Measurements from ENCODE around the gene DPEP1. TPM values are rescaled to one million over a fixed set of nuclear protein-coding genes. Genes with fewer than 3 reads are reported as not detected.

Gene DPEP1
- total and polyA plus RNA-seq, 4 donors: 0.99 to 9.8 (median 5.1) TPM

- Histone ChIP-seq H3K27ac (ENCODE audit: low read depth, low read length) (no peak overlapping the region), H3K4me1 (ENCODE audit: control insufficient read depth, insufficient read depth, low read length) (peaks cover 22% of the 10 kb centered on the region), H3K9me3 (ENCODE audit: control insufficient read depth, insufficient read depth, low read length) (no peaks in the 10 kb centered on the region), H3K4me3 (ENCODE audit: low read depth, low read length) (no peak overlapping the region), H3K27me3 (ENCODE audit: control insufficient read depth, insufficient read depth, low read length) (no peaks in the 10 kb centered on the region), H3K36me3 (ENCODE audit: control insufficient read depth, insufficient read depth, low read length) (peaks cover 30% of the 10 kb centered on the region)
- 100% methylated on average over 2 of the region's 14 CpGs for WGBS (ENCODE audit: insufficient coverage)
- DNase-seq (ENCODE audit: low read depth in 4 of 6, low spot score in 6 of 6): no peak
Measured at GRCh38 chr16:89641458-89642119, 28.1 kb downstream of the DPEP1 start.

- Histone ChIP-seq H3K4me3 (ENCODE audit: low read depth, low read length) (no peak overlapping the region), H3K36me3 (ENCODE audit: control insufficient read depth, insufficient read depth, low read length) (peaks cover 40% of the 10 kb centered on the region), H3K4me1 (ENCODE audit: control insufficient read depth, insufficient read depth, low read length) (peaks cover 22% of the 10 kb centered on the region), H3K27ac (ENCODE audit: low read depth, low read length) (no peak overlapping the region), H3K9me3 (ENCODE audit: control insufficient read depth, insufficient read depth, low read length) (no peaks in the 10 kb centered on the region), H3K27me3 (ENCODE audit: control insufficient read depth, insufficient read depth, low read length) (no peaks in the 10 kb centered on the region)
- WGBS (ENCODE audit: insufficient coverage): 86% methylated on average over 9 of the region's 13 CpGs
- DNase-seq (ENCODE audit: low read depth in 4 of 6, low spot score in 6 of 6): no peak
Measured at GRCh38 chr16:89642574-89642973, 29.1 kb downstream of the DPEP1 start.

GRCh38 chr16:89643769-89644300 is 30.4 kb downstream of the DPEP1 start:
- 85% methylated on average over 14 of the region's 14 CpGs for WGBS (ENCODE audit: insufficient coverage)
- H3K9me3 ChIP-seq (ENCODE audit: control insufficient read depth, insufficient read depth, low read length): no peaks in the 10 kb centered on the region
- H3K27ac ChIP-seq (ENCODE audit: low read depth, low read length): no peak overlapping the region
- H3K4me3 ChIP-seq (ENCODE audit: low read depth, low read length): no peak overlapping the region
- DNase-seq (ENCODE audit: low read depth in 4 of 6, low spot score in 6 of 6): no peak
- H3K27me3 ChIP-seq (ENCODE audit: control insufficient read depth, insufficient read depth, low read length): no peaks in the 10 kb centered on the region
- peaks cover 22% of the 10 kb centered on the region for H3K4me1 ChIP-seq (ENCODE audit: control insufficient read depth, insufficient read depth, low read length)
- H3K36me3 ChIP-seq (ENCODE audit: control insufficient read depth, insufficient read depth, low read length): peaks cover 50% of the 10 kb centered on the region

GRCh38 chr16:89645122-89645521 is 31.7 kb downstream of the DPEP1 start:
- WGBS (ENCODE audit: insufficient coverage): 86% methylated on average over 9 of the region's 11 CpGs
- no peaks in the 10 kb centered on the region for H3K9me3 ChIP-seq (ENCODE audit: control insufficient read depth, insufficient read depth, low read length)
- peaks cover 63% of the 10 kb centered on the region for H3K36me3 ChIP-seq (ENCODE audit: control insufficient read depth, insufficient read depth, low read length)
- no peak for DNase-seq (ENCODE audit: low read depth in 4 of 6, low spot score in 6 of 6)
- no peak overlapping the region for H3K4me3 ChIP-seq (ENCODE audit: low read depth, low read length)
- H3K27me3 ChIP-seq (ENCODE audit: control insufficient read depth, insufficient read depth, low read length): no peaks in the 10 kb centered on the region
- no peak overlapping the region for H3K27ac ChIP-seq (ENCODE audit: low read depth, low read length)
- H3K4me1 ChIP-seq (ENCODE audit: control insufficient read depth, insufficient read depth, low read length): peaks cover 18% of the 10 kb centered on the region

- Histone ChIP-seq H3K27ac (ENCODE audit: low read depth, low read length) (no peak overlapping the region), H3K36me3 (ENCODE audit: control insufficient read depth, insufficient read depth, low read length) (peaks cover 73% of the 10 kb centered on the region)
- 98% methylated on average over 21 of the region's 22 CpGs for WGBS (ENCODE audit: insufficient coverage)
Measured at GRCh38 chr16:89646270-89646669, 32.8 kb downstream of the DPEP1 start.

GRCh38 chr16:89646906-89647305 is 33.5 kb downstream of the DPEP1 start:
- peaks cover 79% of the 10 kb centered on the region for H3K36me3 ChIP-seq (ENCODE audit: control insufficient read depth, insufficient read depth, low read length)
- no peak overlapping the region for H3K4me3 ChIP-seq (ENCODE audit: low read depth, low read length)
- DNase-seq (ENCODE audit: low read depth in 4 of 6, low spot score in 6 of 6): no peak
- peaks cover 1% of the 10 kb centered on the region for H3K4me1 ChIP-seq (ENCODE audit: control insufficient read depth, insufficient read depth, low read length)
- 95% methylated on average over 12 of the region's 12 CpGs for WGBS (ENCODE audit: insufficient coverage)
- no peaks in the 10 kb centered on the region for H3K9me3 ChIP-seq (ENCODE audit: control insufficient read depth, insufficient read depth, low read length)
- H3K27me3 ChIP-seq (ENCODE audit: control insufficient read depth, insufficient read depth, low read length): no peaks in the 10 kb centered on the region
- no peak overlapping the region for H3K27ac ChIP-seq (ENCODE audit: low read depth, low read length)

More at GRCh38 chr16:89646270-89646669, 32.8 kb downstream of the DPEP1 start:
- Histone ChIP-seq H3K27me3 (ENCODE audit: control insufficient read depth, insufficient read depth, low read length) (no peaks in the 10 kb centered on the region), H3K4me1 (ENCODE audit: control insufficient read depth, insufficient read depth, low read length) (peaks cover 7% of the 10 kb centered on the region), H3K4me3 (ENCODE audit: low read depth, low read length) (no peak overlapping the region), H3K9me3 (ENCODE audit: control insufficient read depth, insufficient read depth, low read length) (no peaks in the 10 kb centered on the region)
- no peak for DNase-seq (ENCODE audit: low read depth in 4 of 6, low spot score in 6 of 6)

- Histone ChIP-seq H3K27me3 (ENCODE audit: control insufficient read depth, insufficient read depth, low read length) (no peaks in the 10 kb centered on the region), H3K27ac (ENCODE audit: low read depth, low read length) (no peak overlapping the region), H3K36me3 (ENCODE audit: control insufficient read depth, insufficient read depth, low read length) (peaks cover 75% of the 10 kb centered on the region), H3K4me1 (ENCODE audit: control insufficient read depth, insufficient read depth, low read length) (peaks cover 5% of the 10 kb centered on the region), H3K9me3 (ENCODE audit: control insufficient read depth, insufficient read depth, low read length) (no peaks in the 10 kb centered on the region), H3K4me3 (ENCODE audit: low read depth, low read length) (no peak overlapping the region)
- 91% methylated on average over 15 of the region's 15 CpGs for WGBS (ENCODE audit: insufficient coverage)
- DNase-seq (ENCODE audit: low read depth in 4 of 6, low spot score in 6 of 6): no peak
Measured at GRCh38 chr16:89651584-89651983, 38.1 kb downstream of the DPEP1 start.

- H3K27ac ChIP-seq (ENCODE audit: low read depth, low read length): no peak overlapping the region
- H3K36me3 ChIP-seq (ENCODE audit: control insufficient read depth, insufficient read depth, low read length): peaks cover 55% of the 10 kb centered on the region
- H3K9me3 ChIP-seq (ENCODE audit: control insufficient read depth, insufficient read depth, low read length): no peaks in the 10 kb centered on the region
- peaks cover 17% of the 10 kb centered on the region for H3K4me1 ChIP-seq (ENCODE audit: control insufficient read depth, insufficient read depth, low read length)
- WGBS (ENCODE audit: insufficient coverage): 96% methylated on average over 4 of the region's 10 CpGs
- no peaks in the 10 kb centered on the region for H3K27me3 ChIP-seq (ENCODE audit: control insufficient read depth, insufficient read depth, low read length)
- no peak for DNase-seq (ENCODE audit: low read depth in 4 of 6, low spot score in 6 of 6)
- no peak overlapping the region for H3K4me3 ChIP-seq (ENCODE audit: low read depth, low read length)
Measured at GRCh38 chr16:89653656-89654295, 40.3 kb downstream of the DPEP1 start.

- Histone ChIP-seq H3K9me3 (ENCODE audit: control insufficient read depth, insufficient read depth, low read length) (no peaks in the 10 kb centered on the region), H3K27ac (ENCODE audit: low read depth, low read length) (no peak overlapping the region), H3K36me3 (ENCODE audit: control insufficient read depth, insufficient read depth, low read length) (peaks cover 51% of the 10 kb centered on the region), H3K4me3 (ENCODE audit: low read depth, low read length) (no peak overlapping the region), H3K27me3 (ENCODE audit: control insufficient read depth, insufficient read depth, low read length) (no peaks in the 10 kb centered on the region), H3K4me1 (ENCODE audit: control insufficient read depth, insufficient read depth, low read length) (peaks cover 26% of the 10 kb centered on the region)
- no peak for DNase-seq (ENCODE audit: low read depth in 4 of 6, low spot score in 6 of 6)
- WGBS (ENCODE audit: insufficient coverage): 92% methylated on average over 9 of the region's 10 CpGs
Measured at GRCh38 chr16:89655062-89655643, 41.7 kb downstream of the DPEP1 start.

Measured in spinal cord (tissue), 10 donors.